Gastroesophageal sphincter (tissue), 4 donors: ENCODE data around the gene PTPRK. TPM values are rescaled to one million over a fixed set of nuclear protein-coding genes. Genes with fewer than 3 reads are reported as not detected.

Source experiments
- ATAC-seq: fragments of 150-250 bp; one replicate; pipeline ENCODE4 v1.9.1; 2016; ENCODE audit warnings: mild to moderate bottlenecking, moderate library complexity
- H3K27ac ChIP-seq, 4 donors: fragments of 200-600 bp; sonication (generic) in 3 of 4; 1 replicate in 3 of 4; 2 replicates in 1 of 4; pipeline ENCODE4 v1.5.1; 2016 to 2019
- H3K27me3 ChIP-seq: fragments of 200-600 bp; sonication (generic); one replicate; pipeline ENCODE4 v1.5.1; 2019
- H3K36me3 ChIP-seq, 2 donors: fragments of 200-600 bp; sonication (generic); one replicate each; pipeline ENCODE4 v1.5.1; 2019; ENCODE audit warnings: control low read depth in 1 of 2
- H3K4me1 ChIP-seq, 3 donors: fragments of 200-600 bp; sonication (generic); 1 replicate in 2 of 3; 2 replicates in 1 of 3; pipeline ENCODE4 v1.5.1; 2016 to 2019; ENCODE audit warnings: control low read depth in 2 of 3
- H3K4me3 ChIP-seq, 2 donors: fragments of 200-600 bp; sonication (generic); one replicate each; pipeline ENCODE4 v1.5.1; 2019; ENCODE audit warnings: mild to moderate bottlenecking in 1 of 2, moderate library complexity in 1 of 2
- H3K9me3 ChIP-seq, 3 donors: fragments of 200-600 bp; sonication (generic); one replicate each; pipeline ENCODE4 v1.5.1; 2017 to 2019; ENCODE audit warnings: control low read depth in 2 of 3
- EP300 ChIP-seq: sonication (generic); formaldehyde crosslinking; IDR thresholded peaks from one replicate; pipeline ENCODE4 v1.6.1; 2017; ENCODE audit warnings: antibody characterized with exemption, mild to moderate bottlenecking
- POLR2A ChIP-seq, 2 donors: fragments of 450-650 bp; IDR thresholded peaks; one replicate each; pipeline ENCODE4 v1.6.1; 2017; ENCODE audit warnings: antibody characterized with exemption in 2 of 2, mild to moderate bottlenecking in 2 of 2, moderate library complexity in 1 of 2
- POLR2AphosphoS5 ChIP-seq: sonication (generic); formaldehyde crosslinking; IDR thresholded peaks from one replicate; pipeline ENCODE4 v1.6.1; 2017; ENCODE audit warnings: antibody characterized with exemption
- WGBS, 2 donors: methylation state at CpG; one replicate each; pipeline ENCODE4 v1.1.5; 2018; ENCODE audit warnings: low coverage in 1 of 2; 5-methylcytosine and 5-hydroxymethylcytosine counted together
- total RNA-seq, 4 donors: library from RNA; depleted of rRNA; stranded (reverse); fragments of >200 nt; gene quantifications; one replicate each; pipeline ENCODE4 v1.1.0, GENCODE V29; 2016
- TF ChIP-seq, protein P1 (sequence below), 4 experiments: fragments of 200-600 bp in 2 of 4; fragments of 450-650 bp in 2 of 4; sonication (generic) in 1 of 4; IDR thresholded peaks; one replicate each; pipeline ENCODE4 v1.5.1; 2017 to 2019; ENCODE audit warnings: antibody characterized with exemption in 4 of 4, mild to moderate bottlenecking in 2 of 4, moderate library complexity in 2 of 4

Gene PTPRK
- total RNA-seq, 4 donors from 2014 or later = 42.0 to 47.6 (median 45.8) TPM

DNA sequence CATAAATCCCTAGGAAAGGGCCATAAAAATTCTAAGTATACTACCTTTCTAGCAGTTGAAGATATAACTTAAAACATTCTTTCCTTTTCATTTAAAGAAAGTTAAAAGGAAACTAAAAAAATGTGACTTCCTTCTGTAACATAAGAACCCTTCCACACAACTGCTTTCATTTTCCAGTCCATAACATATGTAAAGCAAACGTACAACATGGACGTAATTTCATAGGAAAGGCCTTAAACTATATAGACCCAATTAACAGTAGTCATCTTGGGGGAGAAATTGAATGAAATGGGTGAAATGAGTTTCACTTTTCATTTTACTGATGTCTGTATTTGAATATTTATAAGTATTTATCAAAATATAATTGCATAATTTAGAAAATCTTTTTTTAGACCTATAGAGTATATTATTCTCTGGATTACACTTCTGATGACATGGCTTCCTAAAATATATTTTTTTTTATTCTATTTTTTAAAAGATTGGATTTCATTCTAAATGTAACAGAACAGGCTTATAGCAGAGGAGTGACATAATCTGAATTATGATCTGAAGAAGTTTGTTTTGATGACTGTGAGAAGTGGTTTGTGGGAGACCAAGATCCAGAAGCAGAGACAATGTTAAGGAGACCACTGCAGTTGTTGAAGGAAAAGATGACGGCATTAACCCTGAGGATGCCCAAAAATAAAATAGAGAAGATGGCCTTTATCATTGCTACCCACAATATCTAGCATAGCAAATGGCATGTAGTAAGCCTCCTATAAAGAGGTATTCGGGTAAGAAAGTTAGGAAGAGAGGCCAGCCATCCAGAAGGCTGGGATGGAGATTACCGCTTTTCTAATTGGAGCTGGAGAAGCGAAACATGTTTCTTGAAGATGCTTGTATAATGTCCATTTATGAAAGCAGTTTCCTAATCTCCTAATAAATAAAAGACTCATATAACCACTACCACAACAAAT lies 260.4 kb downstream of the PTPRK start:
- Histone ChIP-seq H3K36me3 (no peaks in the 10 kb centered on the region), H3K9me3 (no peaks in the 10 kb centered on the region), H3K27ac (no peak overlapping the region), H3K4me3 (no peak overlapping the region), H3K27me3 (no peaks in the 10 kb centered on the region), H3K4me1 (no peaks in the 10 kb centered on the region)
- TF ChIP-seq POLR2AphosphoS5 (no peak), EP300 (no peak), POLR2A (IDR thresholded peaks at IDR 0.05) (no peak)
- TF ChIP-seq, protein P1, sequence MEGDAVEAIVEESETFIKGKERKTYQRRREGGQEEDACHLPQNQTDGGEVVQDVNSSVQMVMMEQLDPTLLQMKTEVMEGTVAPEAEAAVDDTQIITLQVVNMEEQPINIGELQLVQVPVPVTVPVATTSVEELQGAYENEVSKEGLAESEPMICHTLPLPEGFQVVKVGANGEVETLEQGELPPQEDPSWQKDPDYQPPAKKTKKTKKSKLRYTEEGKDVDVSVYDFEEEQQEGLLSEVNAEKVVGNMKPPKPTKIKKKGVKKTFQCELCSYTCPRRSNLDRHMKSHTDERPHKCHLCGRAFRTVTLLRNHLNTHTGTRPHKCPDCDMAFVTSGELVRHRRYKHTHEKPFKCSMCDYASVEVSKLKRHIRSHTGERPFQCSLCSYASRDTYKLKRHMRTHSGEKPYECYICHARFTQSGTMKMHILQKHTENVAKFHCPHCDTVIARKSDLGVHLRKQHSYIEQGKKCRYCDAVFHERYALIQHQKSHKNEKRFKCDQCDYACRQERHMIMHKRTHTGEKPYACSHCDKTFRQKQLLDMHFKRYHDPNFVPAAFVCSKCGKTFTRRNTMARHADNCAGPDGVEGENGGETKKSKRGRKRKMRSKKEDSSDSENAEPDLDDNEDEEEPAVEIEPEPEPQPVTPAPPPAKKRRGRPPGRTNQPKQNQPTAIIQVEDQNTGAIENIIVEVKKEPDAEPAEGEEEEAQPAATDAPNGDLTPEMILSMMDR (IDR thresholded peaks at IDR 0.05) = no peak
- ATAC-seq = no peak
- WGBS, 2 donors = 73 to 97% methylated on average over 5 to 6 of the region's 6 CpGs

DNA sequence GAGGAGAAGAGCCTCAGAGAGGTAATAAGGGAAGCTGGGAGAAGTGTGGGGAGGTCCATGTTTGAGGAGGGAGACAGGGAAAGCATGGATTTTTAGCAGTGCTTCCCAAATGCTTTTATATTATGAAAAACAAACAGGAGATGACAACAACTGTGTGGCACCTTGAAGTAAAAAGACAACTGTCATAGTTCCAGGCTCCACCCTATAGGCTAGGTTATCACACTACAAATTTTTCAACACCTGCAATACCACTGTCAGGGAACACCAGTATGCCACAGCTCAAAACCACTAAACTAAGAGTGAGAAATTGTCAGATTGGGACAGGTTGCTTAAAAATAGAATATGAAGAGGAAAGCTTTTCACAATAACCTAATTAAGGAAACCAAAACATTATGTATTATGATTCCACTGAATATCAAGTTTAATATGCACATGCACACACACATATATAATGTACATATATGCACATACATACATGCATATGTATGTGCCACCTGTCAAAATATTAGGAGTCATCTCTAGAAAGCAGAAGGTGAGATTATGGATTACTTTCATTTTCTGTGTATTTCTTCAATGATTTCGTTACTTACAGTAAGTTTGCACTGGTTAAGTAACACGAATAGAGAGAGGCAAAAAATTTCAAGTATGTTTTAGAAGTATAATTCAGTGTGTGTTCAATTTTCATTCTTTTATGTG lies 261.2 kb downstream of the PTPRK start:
- TF ChIP-seq POLR2A (IDR thresholded peaks at IDR 0.05) (no peak), EP300 (no peak), POLR2AphosphoS5 (no peak)
- TF ChIP-seq, protein P1 (IDR thresholded peaks at IDR 0.05) = no peak
- no peak for ATAC-seq
- Histone ChIP-seq H3K4me1 (no peaks in the 10 kb centered on the region), H3K27me3 (no peaks in the 10 kb centered on the region), H3K9me3 (no peaks in the 10 kb centered on the region), H3K27ac (no peak overlapping the region), H3K4me3 (no peak overlapping the region), H3K36me3 (no peaks in the 10 kb centered on the region)
- 52 to 55% methylated on average over 2 of the region's 2 CpGs for WGBS, 2 donors

DNA sequence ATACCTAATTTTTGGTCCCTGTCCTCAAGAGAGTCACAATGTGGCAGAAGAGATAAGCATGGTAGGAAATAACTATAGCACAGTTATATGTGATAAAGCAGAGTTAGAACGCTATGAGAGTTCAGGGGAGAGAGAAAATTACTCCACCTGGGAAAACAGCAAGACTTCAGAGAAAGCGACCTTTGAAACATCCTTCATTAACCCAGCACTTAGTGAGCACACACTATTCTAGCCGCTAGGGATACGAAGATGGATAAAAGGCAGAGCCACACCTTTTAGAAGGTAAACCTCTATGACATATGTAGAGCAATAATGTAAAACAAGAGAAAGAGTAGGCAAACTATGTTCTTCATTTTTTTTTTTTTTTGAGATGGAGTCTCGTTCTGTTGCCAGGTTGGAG lies 264.3 kb downstream of the PTPRK start:
- H3K9me3 ChIP-seq = no peaks in the 10 kb centered on the region
- H3K27ac ChIP-seq = no peak overlapping the region
- H3K4me3 ChIP-seq = no peak overlapping the region
- no peaks in the 10 kb centered on the region for H3K36me3 ChIP-seq
- no peaks in the 10 kb centered on the region for H3K27me3 ChIP-seq
- 97 to 100% methylated on average over 5 of the region's 5 CpGs for WGBS, 2 donors
- no peak for ATAC-seq
- H3K4me1 ChIP-seq = no peaks in the 10 kb centered on the region
- TF ChIP-seq POLR2A (IDR thresholded peaks at IDR 0.05) (no peak), POLR2AphosphoS5 (no peak), EP300 (no peak)
- TF ChIP-seq, protein P1 (IDR thresholded peaks at IDR 0.05) = no peak

- no peaks in the 10 kb centered on the region for H3K27me3 ChIP-seq
- no peak for TF ChIP-seq EP300
- TF ChIP-seq, protein P1 (IDR thresholded peaks at IDR 0.05) = no peak
- TF ChIP-seq POLR2A (IDR thresholded peaks at IDR 0.05) = no peak
- no peak for TF ChIP-seq POLR2AphosphoS5
- H3K4me1 ChIP-seq = no peaks in the 10 kb centered on the region
- 90 to 96% methylated on average over 4 of the region's 4 CpGs for WGBS, 2 donors
- H3K27ac ChIP-seq = no peak overlapping the region
- H3K9me3 ChIP-seq = no peaks in the 10 kb centered on the region
- H3K36me3 ChIP-seq = no peaks in the 10 kb centered on the region
- ATAC-seq = no peak
- no peak overlapping the region for H3K4me3 ChIP-seq
Measured at GRCh38 chr6:128252341-128253176, 267.8 kb downstream of the PTPRK start.
